ENCODE measurements around the gene PRSS57.
"Not testable (repeated sequence)": the region's sequence is repeated elsewhere in the genome, so short reads cannot be mapped to it uniquely, and the experiment has no call there.

Gene PRSS57

DNA sequence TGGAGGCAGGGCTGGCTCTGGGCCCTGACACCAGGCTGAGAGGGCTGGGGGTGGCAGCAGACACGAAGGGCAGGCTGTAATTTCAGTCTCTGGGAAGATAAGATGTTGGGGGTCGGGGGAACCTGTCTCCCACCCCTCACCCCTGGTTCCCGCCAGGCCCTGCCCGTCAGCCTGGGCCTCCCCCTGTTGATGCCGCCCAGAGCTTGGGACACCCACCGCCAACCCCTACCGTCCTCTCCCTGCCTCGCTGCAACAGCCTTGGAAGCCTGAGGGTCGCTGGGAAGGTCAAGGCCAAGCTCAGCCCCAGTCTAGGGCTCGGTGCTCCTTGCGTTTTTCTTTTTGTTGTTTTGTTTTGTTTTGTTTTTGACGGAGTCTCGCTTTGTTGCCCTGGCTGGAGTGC is 28.0 kb upstream of the PRSS57 start:
- no peak for DNase-seq (ENCODE audit: low spot score)

DNA sequence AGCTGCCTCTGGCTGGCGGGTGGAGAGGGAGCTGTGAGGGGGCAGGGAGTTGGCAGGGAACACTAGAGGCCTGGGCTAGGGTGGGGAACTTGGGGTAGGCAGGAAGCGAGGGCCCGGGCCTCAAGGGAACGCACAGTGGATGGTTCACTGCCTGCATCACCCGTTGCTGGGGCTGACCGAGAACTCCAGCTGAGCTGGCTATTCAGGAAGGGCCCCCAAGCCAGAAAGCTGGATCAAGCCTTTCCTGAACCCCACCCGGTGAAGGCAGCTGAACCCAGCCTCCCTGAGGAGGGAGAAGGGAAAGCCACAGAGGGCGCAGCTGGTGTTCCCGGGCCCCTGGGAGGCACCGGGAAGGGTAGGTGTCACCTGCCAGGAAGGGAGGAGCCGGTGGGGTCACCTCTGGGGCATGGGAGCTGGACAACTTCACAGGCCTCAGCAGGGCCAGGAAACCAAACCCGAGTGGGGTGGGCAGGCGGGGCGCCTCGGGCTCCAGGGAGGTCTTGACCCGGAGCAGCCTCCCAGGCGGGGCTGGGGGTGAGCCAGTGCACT is 27.4 kb upstream of the PRSS57 start:
- DNase-seq (ENCODE audit: low spot score): no peak

DNA sequence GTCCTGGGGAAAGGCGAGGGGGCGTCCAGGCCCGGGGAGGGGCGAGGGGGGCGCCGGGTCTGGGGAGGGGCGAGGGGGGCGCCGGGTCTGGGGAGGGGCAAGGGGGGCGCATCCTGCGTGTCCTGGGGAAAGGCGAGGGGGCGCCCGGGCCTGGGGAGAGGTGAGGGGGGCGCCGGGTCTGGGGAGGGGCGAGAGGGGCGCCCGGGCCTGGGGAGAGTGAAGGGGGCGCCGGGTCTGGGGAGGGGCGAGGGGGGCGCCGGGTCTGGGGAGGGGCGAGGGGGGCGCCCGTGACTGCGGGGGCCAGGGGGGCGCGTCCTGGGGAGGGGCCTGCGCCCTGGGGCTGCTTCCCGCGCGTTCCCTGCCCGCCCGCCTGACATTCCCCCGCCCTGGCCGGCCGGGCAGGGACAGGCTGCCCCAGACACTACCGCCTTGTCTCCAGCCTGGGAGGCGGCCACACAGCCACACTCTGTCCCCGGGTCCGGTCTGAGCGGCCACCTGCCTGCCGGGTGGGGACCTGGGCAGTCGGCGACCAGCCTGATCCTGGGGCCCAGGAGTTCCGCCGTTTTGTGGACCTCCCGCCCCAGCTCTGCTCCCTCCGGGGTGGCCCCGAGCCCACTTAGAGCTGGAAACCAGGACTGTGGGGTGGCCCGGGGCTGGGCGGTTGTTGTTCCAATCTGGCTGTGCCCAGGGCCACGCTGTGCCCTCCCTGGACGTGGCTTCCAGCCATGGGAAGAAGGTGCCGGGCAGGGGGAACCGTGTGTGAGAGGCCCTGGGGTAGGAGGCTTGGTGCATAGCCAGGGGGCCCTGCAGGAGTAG is 25.3 kb upstream of the PRSS57 start:
- DNase-seq (ENCODE audit: low spot score): no peak

DNA sequence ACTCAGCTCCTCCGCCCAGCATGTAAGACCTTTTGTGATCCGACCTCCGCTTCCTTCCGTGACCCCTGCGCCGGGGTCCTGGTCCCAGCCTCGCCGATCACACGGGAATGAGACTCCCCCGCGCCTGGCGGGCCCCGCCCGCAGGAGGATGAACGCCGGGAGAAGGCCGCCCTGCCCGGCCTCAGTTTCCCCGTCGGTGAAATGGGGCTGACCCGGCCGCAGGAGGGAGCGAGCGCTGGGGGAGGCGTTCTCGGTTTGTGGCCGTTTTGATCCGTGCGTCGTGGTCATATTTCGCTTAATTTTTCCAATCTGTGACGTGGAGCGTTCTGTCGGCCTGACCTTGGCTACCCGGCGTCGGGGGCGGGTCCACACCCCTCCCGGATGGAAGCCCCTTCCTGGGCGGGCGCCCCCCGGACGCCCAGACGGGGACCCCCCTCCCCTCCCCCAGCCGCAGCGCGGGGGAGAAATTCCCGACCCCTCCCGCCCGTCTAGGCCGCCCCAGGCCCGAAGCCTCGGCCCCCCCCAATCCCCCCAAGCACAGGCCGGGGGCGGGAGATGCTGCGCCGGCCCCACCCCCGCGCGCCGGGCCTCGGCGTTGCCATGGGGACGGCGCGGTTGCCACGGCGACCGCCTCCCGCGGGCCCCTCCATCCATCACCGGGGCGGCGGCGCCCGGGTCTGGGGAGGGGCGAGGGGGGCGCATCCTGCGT is 24.5 kb upstream of the PRSS57 start:
- peak; percentile 77 for DNase-seq (ENCODE audit: low spot score)

DNA sequence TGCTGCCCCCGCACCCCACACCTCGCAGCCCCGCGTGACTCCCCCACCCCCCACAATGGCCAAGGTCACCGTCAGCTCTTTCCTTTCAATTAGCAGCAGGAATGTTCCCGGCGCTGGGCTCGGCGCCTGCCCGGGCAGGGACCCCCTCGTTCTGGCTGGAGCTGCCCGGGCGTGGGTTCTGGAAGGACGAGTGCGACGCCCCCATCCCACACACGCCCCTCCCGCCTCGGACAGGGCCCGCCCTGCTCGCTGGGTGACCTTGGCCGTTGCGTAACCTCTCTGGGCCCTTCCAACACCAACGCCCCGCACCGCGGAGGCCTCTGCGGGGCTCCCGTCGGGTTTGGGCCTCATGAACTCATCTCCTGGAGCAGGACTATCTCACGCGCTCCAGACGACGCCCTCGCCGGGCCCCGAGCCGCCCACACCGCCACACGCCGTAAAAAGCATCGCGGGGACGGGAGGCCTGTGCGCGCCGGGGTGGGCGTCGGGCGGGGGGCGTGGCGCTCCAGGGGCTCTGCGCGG is 23.8 kb upstream of the PRSS57 start:
- peak; percentile 80 for DNase-seq (ENCODE audit: low spot score)

DNA sequence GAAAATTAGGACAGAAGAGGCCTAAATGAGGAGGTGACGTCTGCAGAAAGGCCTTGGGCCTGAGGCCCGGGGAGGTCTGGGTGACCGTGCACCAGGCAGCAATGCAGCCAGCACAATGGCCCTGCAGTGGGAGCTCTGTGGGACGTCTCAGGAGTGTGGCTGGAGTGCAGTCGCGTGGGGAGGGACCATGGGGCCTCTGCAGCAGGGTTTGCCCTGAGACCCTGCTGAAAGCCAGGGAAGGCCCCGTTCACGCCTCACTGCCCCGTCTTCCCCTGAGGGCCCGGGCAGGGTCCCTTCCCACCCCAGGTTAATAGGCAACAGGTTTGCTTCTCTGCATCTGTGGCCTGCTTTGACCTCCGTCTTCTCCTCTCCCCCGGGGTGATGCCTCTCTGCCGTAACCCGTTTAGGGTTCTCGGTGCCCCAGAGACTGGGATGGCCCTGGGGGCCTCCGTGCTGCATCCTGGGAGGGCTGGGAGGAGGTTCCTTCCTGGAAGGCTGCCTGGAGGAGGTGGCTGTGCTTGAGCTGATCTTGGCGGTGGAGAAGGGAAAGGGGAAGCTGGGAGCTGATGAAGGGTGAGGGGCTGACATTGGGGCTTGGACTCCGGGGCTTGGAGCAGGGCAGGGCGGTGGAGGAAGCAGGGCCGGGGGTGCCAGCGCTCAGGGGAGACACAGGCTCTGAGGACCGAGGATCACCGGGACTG is 23.1 kb upstream of the PRSS57 start:
- no peak for DNase-seq (ENCODE audit: low spot score)

DNA sequence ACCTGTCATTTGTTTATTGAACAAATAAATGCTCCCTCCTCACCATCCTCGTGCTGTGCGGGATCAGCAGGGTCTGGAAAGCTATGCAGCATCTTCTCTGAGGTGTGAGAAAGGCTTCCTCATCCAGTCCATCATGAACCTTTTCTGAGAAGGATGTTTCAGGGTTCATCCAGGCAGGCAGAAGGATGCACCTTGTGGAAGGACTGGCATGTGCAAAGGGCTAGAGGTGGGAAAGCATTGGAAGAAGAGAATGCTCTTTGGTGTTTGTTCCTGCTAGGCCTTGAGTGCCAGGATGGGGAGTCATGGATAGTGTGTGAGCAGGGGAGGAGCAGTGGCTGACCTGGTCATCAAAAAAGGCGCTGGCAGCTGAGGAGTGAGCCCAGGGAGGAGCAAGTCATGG is 20.1 kb upstream of the PRSS57 start:
- DNase-seq (ENCODE audit: low spot score): no peak

DNA sequence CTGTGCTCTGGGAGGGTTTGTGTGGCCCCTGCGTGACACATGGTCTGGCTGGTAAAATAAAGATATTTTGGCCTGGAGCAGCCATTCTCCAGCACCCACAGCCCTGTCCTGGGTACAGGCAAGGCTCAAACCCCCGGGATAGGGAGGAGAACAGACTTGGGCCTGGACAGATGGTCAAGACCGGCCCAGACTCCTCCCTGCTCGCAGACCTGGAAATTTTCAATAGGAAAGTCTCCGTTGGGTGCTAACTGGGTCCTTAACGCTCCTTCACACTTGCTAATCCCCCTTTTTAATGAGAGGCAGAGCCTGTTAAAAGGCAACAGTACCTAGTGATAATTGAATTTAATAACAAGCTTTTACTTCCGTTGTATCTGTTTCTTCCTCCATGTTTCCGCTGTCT is 16.0 kb upstream of the PRSS57 start:
- DNase-seq (ENCODE audit: low spot score): no peak

DNA sequence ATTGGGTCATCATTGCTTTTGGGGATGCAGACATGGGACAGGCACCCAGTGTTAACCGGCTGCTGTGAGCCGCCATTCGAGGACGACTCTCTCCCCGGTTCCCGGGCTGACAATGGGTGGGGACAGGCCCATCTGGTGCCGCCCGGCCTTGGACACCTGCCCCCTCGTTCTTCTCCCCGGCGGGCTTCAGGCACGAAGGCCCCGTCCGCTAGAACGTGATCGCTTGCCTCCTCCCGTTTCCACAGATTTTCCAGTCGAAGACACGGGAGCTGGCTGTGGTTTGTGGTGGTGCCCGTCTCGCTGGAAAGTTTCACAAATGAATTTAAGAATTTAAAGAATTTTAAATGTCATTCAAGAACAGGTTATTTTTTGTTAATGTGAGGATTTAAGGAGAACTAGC is 15.5 kb upstream of the PRSS57 start:
- DNase-seq (ENCODE audit: low spot score): no peak

DNA sequence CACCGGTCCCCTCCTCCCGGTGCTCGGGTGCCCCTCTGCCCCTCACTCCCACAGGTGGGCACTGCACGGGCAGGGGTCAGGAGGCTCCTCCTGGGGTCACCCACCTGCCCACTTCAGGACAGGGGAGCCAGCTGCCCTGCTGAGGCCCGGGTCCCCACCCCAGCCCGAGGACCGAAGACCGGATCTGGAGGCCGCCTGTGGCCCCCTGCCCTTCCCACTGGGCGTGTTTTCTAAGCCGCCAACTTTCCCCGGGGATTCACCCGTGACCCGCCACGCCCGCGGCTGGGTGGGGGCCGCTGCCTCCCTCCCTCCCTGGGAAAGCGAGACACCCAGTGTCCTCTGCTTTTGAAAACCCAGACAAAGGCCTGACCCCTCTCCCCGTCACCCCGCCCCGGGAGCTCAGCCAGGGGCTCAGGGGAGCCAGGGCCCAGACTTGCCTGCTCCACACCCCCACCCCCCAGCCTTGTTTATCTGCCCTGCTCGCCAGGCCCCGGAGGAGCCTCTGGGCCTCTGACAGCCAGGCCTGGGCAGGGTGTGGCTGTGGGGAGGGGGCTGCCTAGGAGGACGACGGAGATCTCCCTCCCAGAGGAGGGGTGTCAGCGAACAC is 14.8 kb upstream of the PRSS57 start:
- no peak for DNase-seq (ENCODE audit: low spot score)

DNA sequence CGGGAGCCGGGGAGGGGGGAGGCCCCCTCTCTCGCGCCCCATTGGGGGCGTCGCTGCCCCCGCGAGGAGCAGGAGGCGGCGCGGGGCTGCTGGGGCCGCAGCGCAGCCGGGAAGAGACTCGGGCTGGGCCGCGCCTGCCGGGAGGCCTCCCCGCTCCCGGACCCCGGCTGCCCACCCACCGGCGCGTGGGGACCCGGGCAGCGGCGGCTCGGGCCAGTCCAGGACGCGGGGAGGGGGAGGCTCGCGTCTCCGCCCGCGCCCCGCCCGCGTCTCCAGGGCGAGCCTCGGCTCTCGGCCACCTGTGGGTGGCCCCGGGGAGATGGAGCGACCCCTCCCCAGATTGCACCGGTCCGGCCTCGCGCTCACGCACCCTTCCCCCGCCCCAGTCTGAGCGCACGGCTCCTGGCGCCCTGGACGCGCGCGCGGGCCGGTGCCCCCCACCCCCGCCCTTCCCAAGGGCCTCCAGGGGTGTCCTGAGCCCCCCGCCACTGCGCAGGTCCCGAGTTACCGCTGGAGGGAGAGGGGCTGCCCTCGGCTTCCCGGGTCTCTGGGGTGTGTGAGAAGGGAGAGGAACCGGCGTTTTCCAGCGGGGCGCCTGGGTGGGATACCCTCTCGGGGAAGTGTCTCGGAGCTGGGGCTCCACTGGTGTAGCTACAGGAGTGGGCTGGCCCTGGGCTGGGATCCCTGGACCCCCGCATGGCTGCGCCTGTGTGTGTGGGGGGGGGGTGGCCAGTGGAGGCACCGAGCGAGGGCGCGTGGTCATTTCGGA is 14.1 kb upstream of the PRSS57 start:
- no peak for DNase-seq (ENCODE audit: low spot score)

DNA sequence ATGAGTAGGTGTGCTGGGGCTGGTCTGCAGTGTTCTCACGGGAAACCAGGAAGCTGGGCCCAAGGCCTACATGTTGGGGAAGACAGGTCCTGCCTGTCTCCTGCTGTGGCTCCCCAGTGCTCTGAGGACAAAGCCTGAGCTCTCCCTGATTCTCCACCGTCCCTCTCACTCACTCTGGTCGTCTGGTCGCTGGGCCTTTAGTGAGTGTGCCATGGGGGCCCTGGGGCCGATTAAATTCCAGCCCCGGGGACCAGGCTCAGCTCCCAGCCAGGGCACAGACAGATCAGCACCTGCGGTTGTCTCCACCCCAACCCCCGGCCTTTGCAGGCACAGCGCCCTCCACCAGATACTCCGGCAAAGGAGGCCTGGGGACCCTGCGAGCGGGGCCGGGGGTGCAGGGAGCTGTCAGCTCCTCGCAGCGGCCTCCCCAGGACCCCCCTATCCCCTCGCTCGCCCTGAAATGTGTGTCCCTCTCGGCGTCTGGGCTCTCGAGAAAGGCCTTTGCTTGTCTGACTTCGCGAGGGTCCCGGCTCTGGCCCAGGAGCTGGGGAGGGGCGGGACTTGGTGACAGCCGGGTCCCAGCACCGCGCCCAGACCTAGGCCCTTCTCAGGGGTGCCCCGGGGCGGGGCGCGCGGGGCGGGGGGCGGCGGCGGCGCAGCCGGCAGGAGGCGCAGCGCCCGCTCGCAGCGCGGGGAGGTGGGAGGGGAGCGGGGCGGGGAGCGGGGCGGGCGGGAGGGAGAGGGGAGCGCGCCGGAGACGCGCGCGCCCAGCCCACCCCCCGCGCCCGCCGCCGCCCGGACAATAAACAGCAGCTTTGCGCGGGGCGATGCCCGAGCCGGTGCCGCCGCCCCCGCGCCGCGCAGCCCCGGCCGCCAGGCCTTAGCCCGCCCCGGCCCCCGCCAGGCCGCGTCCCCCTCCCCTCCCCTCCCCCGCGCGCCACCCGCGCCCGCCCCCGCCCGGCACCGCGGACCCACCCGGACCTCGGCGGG is 13.2 kb upstream of the PRSS57 start, which contains the start of gene PALM:
Gene PALM (plus strand): TSS at position 782 of the 990 bp plus-strand sequence. CDS start 212 bp downstream, outside the sequence.
- DNase-seq (ENCODE audit: low spot score): no peak

DNA sequence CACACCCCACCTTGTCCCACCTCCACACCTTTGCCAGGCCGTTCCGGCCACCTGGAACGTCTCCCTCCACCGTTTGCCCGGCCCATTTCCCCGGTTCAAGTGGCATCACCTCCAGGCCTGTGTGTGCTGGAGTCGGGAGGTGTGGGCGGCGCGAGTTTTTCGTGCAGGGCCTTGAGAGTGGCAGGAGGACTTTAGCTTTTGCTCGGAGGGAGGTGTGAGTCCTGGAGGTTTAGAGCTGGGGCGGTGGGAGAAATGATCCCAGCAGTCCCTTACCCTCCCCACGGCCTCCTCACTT is 9.1 kb upstream of the PRSS57 start:
- no peak for DNase-seq (ENCODE audit: low spot score)

DNA sequence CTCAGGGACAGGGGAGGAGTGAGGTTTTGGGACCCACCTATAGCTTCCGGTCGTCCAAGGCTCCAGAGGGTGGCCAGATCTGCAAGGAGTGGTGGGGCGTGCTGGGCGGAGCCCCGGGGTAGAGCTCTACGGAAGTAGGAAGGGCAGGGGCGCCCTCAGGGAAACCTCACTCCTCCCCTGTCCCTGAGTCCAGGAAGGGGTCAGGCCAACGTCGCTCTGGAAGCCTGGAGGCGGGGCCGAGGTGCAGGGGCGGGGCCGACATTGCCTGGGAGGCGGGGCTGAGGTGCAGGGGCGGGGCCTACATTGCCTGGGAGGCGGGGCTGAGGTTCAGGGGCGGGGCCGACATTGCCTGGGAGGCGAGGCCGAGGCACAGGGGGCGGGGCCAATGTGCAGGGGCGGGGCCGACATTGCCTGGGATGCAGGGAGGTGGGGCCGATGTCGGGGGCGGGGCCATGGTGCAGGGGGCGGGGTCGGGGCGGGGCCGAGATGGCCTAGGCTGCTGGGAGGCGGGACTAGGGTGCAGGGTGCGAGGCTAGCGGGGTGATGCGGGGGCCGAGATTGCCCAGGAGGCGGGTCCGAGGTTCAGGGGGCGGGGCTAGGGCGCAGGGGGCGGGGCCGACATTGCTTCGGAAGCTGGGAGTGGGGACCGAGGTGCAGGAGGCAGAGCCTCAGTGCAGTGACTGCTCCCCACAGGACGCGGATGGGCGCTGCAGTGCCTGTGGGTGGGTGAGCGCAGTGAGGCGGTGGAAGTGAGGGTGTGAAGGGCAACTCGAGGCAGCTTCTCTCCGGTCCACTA is 8.6 kb upstream of the PRSS57 start:
- peak; percentile 75 for DNase-seq (ENCODE audit: low spot score)

DNA sequence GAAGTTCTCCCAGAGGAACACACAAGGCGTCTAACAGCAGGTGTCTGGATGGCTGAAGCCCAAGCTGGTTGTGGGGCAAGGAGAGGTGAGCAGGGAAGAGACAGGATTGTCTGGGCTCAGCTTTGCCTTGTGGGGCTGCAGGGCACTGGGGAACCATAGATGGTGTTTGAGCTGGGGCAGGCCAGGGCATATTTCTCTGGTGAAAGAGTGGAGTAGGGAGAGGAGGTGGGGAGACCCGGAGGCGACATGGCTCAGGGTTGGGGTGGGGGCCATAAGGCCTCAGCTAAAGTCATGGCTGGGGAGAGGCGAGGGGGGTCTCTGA is 8.0 kb upstream of the PRSS57 start:
- no peak for DNase-seq (ENCODE audit: low spot score)

DNA sequence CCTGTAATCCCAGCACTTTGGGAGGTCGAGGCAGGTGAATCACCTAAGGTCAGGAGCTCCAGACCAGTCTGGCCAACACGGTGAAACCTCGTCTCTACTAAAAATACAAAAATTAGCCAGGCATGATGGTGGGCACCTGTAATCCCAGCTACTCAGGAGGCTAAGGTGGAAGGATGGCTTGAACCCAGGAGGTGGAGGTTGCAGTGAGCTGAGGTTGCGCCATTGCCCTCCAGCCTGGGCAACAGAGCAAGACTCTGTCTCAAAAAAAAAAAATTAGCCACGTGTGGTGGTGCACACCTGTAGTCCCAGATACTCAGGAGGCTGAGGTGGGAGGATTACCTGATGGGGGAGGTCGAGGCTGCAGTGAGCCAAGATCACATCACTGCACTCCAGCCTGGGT is 7.6 kb upstream of the PRSS57 start:
- not testable (repeated sequence) for DNase-seq (ENCODE audit: low spot score)

DNA sequence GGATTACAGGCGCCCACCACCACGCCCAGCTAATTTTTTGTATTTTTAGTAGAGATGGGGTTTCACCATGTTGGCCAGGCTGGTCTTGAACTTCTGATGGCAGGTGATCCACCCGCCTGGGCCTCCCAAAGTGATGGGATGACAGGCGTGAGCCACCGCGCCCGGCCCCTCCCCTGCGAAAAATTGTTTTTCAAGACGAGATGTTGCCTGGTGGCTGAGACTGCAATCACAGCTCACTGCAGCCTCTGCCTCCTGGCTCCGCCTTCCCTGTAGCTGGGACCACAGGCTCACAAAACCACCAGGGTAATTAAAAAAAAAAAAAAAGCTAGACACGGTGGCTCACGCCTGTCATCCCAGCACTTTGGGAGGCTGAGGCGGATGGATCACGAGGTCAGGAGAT is 4.6 kb upstream of the PRSS57 start:
- DNase-seq (ENCODE audit: low spot score): not testable (repeated sequence)

DNA sequence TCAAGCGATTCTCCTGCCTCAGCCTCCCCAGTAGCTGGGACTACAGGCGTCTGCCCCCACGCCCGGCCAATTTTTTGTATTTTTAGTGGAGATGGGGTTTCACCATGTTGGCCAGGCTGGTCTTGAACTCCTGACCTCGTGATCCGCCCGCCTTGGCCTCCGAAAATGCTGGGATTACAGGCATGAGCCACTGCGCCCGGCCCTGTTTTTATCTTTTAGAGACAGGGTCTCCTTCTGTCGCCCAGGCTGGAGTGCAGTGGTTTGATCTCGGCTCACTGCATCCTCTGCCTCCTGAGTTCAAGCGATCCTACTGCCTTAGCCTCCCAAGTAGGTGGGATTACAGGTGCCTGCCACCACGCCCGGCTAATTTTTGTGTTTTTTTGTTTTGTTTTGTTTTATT is 3.3 kb upstream of the PRSS57 start:
- not testable (repeated sequence) for DNase-seq (ENCODE audit: low spot score)
